Activated T-cell treated with anti-CD3 and anti-CD28 coated beads, Interleukin-2, amount 50 U/mL, for 4 hours (primary cell): ENCODE measurements around the gene EDARADD. TPM values are rescaled to one million over a fixed set of nuclear protein-coding genes. Genes with fewer than 3 reads are reported as not detected.
A peak's percentile ranks its signal among the peaks of the same experiment; 100 is the strongest.

Source experiments
- ATAC-seq, 2 donors: fragments of 200-7000 bp; cut with Tn5 transposase; one replicate each; pipeline ENCODE4 v1.10.0; 2021
- DNase-seq: peaks from one replicate; pipeline ENCODE4 v3.0.0-alpha.2; 2020
- H3K27me3 Mint-ChIP-seq: one replicate; pipeline ENCODE4 v1.8.0; 2021; ENCODE audit warnings: low read depth, mixed read lengths
- H3K36me3 Mint-ChIP-seq: one replicate; pipeline ENCODE4 v1.8.0; 2022; ENCODE audit warnings: mixed read lengths; ENCODE audit not compliant: insufficient read depth
- H3K4me1 Mint-ChIP-seq: one replicate; pipeline ENCODE4 v1.8.0; 2021; ENCODE audit warnings: low read depth, mixed read lengths
- H3K4me3 Mint-ChIP-seq: one replicate; pipeline ENCODE4 v1.8.0; 2021; ENCODE audit warnings: mild to moderate bottlenecking, moderate library complexity, mixed read lengths
- H3K9me3 Mint-ChIP-seq: one replicate; pipeline ENCODE4 v1.8.0; 2021; ENCODE audit warnings: mixed read lengths
- total RNA-seq, 3 donors: library from RNA; stranded (reverse); gene quantifications; one replicate each; pipeline ENCODE4 v1.2.1, GENCODE V29; 2021

Gene EDARADD
- total RNA-seq, 3 donors from 2014 or later, result 8.2 to 12.4 (median 10.8) TPM

DNA sequence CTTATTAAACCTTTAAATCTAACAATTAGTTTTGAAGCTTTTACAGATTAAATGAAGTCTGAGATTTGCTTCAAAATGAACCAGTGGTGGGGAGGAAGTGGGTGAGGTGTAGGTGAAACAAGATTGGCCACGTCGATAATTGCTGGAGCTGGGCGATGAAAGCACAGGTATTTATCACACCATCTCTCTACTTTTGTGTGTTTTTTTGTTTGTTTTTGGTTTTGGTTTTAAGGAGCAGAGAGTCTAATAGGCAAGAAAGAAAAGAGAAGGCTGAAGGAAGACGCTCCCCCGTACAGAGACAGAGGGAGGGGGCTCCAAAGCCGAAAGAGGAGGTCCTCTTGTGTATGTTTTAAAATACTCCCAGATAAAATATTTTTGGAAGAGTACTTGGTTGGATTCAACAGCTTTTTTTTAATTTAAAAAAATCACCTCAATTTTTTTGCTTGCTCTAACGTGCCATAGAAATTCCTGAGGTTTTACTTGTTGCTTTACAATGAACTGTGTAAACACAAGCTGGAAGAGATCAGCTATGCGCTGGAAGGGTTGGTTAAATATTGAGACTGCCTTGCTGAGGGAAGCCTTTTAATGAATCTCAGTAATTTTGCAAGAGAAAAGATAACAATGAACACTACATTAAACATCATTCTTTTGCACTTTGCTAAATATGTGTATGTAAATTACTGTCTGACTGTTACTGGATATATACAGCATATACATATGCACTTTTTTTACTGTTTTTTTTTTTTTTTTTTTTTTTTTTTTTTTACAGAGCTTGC, 123.0 kb downstream of the EDARADD start:
- peak overlapping the region; percentile 69 for H3K4me3 Mint-ChIP-seq
- no peak for DNase-seq

DNA sequence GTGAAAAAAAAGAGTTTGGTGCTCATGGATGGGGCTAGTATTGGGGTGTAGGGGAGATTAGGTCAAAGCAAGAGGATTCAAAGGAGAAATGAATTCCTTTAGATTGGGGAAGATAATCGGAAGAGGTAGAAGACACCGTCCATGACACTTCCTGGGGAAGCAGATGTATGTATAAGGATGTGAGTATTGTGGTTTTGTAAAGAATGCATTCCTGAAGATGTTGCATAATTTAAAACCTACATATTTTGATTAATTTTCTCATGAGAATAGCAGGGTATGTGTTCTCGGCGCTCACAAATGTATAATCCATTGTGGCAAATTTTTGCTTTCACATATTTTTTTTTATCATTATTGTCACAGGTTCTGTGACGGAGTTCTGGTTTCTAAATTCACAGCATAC, 124.2 kb downstream of the EDARADD start:
- no peak for DNase-seq
- H3K27me3 Mint-ChIP-seq, result no peaks in the 10 kb centered on the region

More for the DNA sequence above, 123.0 kb downstream of the EDARADD start:
- peak; percentile 73 to 76 for ATAC-seq
- Mint-ChIP-seq H3K9me3 (no peaks in the 10 kb centered on the region), H3K36me3 (no peaks in the 10 kb centered on the region), H3K4me1 (peaks cover 29% of the 10 kb centered on the region), H3K27me3 (no peaks in the 10 kb centered on the region)

DNA sequence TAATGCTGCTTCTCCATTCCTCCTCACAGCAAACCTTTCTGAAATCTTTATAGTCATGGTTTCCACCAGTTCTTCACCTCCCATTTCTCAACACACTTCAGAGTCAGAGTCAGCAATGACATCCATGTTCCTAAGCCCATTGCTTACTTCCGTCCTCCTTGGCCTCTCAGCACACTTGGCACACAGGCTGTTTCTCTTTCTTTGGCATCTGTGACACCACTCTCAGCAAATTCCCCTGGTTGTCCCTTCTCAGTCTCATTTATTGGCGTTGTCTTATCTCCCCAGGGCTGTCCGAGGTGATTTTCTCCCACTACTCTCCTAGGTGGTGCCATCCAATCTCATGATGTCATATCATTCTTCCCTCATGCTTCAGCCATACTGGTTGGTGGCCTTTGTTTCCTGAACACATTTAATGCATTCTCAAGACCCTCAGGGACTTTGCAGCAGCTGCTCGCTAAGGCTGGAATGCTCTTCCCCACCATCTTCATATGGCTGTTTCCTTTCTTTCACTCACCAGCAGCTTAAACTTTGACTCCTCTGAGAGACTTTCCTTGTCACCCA, 126.4 kb downstream of the EDARADD start:
- H3K4me3 Mint-ChIP-seq, result no peak overlapping the region
- DNase-seq (no peak), ATAC-seq (no peak)
- peaks cover 38% of the 10 kb centered on the region for H3K4me1 Mint-ChIP-seq
- H3K36me3 Mint-ChIP-seq, result no peaks in the 10 kb centered on the region
- no peaks in the 10 kb centered on the region for H3K27me3 Mint-ChIP-seq
- no peaks in the 10 kb centered on the region for H3K9me3 Mint-ChIP-seq

More for the DNA sequence above, 124.2 kb downstream of the EDARADD start:
- Mint-ChIP-seq H3K36me3 (no peaks in the 10 kb centered on the region), H3K4me3 (no peak overlapping the region), H3K4me1 (peaks cover 32% of the 10 kb centered on the region), H3K9me3 (no peaks in the 10 kb centered on the region)
- ATAC-seq, result no peak

DNA sequence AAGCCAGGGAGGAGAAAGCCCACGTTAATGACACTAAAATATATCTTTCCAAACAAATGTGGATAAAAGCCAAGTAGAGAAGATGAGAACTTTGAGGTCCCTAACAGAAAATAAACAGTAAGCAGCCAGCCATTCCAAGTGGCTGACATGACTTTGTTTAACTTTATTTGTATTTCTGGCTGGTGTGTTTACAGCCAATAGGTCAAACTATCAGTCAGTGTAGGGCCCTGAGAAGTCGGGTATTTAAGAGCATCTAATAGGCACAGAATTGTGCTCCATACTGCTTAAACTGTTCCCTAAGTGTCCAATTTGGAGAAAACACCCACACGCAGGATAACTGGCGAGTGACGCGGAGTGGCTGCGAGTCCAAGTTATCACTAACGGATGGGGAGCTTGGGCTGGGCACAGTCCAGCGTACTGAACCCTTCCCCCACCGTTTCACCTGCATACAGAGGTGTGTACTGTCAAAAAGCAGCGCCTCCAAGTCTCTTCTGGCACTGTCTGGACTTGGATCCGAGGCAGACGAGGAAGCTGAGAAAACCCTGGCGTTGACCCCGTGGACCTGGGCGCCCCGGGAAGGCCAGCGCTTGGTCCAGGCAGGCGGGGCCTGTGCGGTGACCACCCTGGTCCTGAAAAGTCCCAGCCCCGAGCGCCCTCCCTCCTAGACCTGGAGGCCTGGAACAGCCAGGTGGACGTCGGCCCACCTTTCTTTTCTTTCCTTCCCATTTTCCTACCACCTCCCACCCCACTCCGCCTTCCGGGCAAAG, 129.0 kb downstream of the EDARADD start:
- H3K27me3 Mint-ChIP-seq, result no peaks in the 10 kb centered on the region
- DNase-seq (no peak), ATAC-seq (no peak)
- peaks cover 27% of the 10 kb centered on the region for H3K4me1 Mint-ChIP-seq
- peaks cover 13% of the 10 kb centered on the region for H3K36me3 Mint-ChIP-seq
- H3K4me3 Mint-ChIP-seq, result peak overlapping the region; percentile 96
- H3K9me3 Mint-ChIP-seq, result no peaks in the 10 kb centered on the region

DNA sequence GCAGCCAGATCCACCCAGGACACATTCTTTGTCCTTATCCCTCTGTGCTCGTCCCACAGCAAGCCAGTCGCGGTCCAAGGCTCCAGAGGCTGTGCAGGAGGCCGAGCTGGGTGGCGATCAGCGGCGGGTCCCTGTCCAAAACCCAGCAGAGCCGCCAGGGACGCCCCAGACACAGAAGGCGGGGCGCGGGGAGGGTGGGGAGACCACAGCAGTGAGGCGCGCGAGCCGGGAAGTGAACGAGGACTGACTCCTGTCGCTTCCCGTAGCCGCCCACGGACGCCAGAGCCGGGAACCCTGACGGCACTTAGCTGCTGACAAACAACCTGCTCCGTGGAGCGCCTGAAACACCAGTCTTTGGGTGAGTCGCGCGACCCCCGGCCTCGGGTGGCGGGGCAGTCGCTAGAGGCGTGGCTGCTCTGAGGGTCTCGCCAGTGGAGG, 129.6 kb downstream of the EDARADD start, which contains the start of gene LGALS8:
LGALS8 (plus strand) TSS at position 279 of the 438 bp plus-strand sequence. CDS start 2,089 bp downstream, outside the sequence.
- Mint-ChIP-seq H3K36me3 (peaks cover 14% of the 10 kb centered on the region), H3K9me3 (no peaks in the 10 kb centered on the region), H3K4me3 (peak within 1 kb of the TSS; percentile 96), H3K27me3 (no peaks in the 10 kb centered on the region), H3K4me1 (peaks cover 24% of the 10 kb centered on the region)
- peak; percentile 79 to 84 for ATAC-seq
- peak; percentile 87 for DNase-seq

DNA sequence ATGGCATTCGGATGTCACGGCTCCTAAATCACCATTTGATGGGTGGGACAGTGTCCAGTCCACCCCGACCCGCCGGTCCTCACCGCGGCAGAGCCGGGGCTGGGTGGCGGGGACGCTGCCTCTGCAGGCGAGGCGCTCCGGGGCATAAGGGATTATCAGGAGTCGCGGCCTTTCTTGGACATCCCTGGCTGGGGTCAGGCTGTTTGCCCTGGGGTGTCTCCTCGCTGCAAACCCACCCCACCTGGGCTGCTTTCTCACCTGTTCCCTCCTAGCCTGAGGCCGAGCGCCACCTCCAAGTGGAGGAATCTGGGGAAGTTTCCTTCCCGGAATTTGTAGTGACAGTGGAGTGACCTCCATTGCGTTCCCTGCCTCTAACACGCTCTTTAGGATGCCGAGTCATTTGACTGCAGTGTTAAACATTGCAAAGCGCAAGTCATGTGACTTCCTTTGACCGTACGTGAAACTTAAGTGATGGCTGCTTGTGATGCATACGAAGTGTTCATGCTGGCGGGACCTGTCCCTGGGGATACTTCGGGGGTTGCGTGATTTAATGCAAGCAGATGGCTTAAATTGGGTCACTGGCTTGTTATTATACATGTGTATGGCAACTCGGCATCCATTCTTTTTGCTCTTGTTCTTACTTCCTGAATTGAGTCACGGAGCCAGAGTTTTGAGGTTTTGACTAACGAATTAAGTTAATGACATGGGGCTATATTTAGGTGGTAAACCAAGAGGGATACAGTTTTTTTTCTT, 130.2 kb downstream of the EDARADD start:
- H3K4me1 Mint-ChIP-seq, result peaks cover 27% of the 10 kb centered on the region
- peak; percentile 26 for DNase-seq
- peak; percentile 89 to 91 for ATAC-seq
- H3K27me3 Mint-ChIP-seq, result no peaks in the 10 kb centered on the region
- H3K4me3 Mint-ChIP-seq, result peak overlapping the region; percentile 96
- H3K9me3 Mint-ChIP-seq, result no peaks in the 10 kb centered on the region
- H3K36me3 Mint-ChIP-seq, result peaks cover 19% of the 10 kb centered on the region

DNA sequence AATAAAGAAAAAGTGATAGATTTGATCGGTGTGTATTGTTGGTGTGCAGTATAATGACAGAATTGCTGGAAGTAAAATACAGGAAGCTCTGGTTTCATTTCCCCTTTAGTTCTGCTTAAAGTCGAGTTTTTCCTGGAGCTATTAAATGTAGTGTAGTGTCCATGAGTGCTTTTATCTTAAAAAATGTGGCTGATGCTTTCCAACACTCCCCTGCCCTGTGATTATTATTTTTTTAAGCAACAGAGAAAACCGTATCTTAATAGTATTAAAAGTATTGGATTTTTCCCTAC, 130.8 kb downstream of the EDARADD start:
- no peak for DNase-seq
- ATAC-seq, result no peak
- Mint-ChIP-seq H3K36me3 (peaks cover 19% of the 10 kb centered on the region), H3K4me3 (peak overlapping the region; percentile 96), H3K27me3 (no peaks in the 10 kb centered on the region), H3K4me1 (peaks cover 27% of the 10 kb centered on the region), H3K9me3 (no peaks in the 10 kb centered on the region)

DNA sequence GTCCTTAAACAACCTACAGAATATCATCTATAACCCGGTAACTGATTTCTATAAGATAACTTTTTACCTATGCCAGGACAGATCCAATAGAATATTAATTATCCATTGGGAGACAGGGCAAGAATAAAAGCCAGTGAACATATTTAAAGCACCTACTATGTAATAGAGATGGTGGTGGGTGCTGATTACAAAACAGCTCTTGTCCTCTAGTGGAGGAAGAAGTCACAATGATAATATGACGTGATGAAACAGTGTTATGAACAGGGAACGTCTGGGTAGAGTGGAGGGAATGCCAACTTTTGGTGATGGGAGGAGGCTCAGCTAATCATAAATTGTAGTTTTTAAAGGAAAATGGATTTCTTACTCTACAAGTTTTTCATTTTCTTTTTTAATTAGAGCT, 132.0 kb downstream of the EDARADD start:
- Mint-ChIP-seq H3K4me3 (peak overlapping the region; percentile 16), H3K9me3 (no peaks in the 10 kb centered on the region), H3K27me3 (no peaks in the 10 kb centered on the region), H3K36me3 (peaks cover 24% of the 10 kb centered on the region), H3K4me1 (peaks cover 39% of the 10 kb centered on the region)
- DNase-seq (no peak), ATAC-seq (no peak)

DNA sequence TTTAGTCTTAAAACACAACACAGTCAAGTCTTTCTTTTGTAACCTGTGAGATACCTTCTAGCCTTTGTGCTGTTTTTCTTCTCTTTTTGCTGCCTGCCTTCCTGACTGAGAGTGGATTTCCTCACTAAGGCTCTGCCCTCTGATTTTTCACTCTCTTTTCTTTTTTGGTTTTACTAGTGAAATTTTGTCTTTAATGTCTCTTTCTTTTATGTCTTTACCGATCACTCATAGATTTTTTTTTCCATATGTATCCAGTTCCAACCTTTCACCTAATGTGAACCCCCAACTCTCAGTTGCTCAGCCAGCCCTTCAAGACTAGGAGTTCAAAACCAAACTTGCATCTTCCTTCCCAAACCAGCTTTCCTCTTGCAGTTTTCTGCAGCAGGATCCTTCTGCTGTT, 136.2 kb downstream of the EDARADD start:
- Mint-ChIP-seq H3K4me1 (peaks cover 59% of the 10 kb centered on the region), H3K4me3 (no peak overlapping the region), H3K36me3 (peaks cover 41% of the 10 kb centered on the region), H3K27me3 (no peaks in the 10 kb centered on the region), H3K9me3 (no peaks in the 10 kb centered on the region)
- DNase-seq (no peak), ATAC-seq (no peak)

DNA sequence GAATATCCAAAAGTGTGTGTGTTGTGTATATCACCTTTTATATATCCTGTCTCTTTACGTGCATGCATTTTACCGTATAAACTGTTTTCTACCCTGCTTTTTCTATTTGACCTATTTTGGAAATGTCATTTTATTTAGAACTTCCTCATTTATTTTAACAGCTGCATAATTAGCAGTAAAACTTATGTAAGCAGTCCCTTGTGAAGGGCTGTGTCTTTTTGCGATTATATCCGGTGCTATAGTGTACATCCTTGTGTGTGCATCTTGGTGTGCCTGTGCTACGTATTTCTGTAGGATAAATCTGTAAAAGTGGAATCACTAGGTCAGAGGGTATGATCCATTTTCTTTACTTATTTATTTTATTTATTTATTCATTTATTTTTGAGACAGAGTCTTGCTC, 136.9 kb downstream of the EDARADD start:
- no peaks in the 10 kb centered on the region for H3K27me3 Mint-ChIP-seq
- peaks cover 45% of the 10 kb centered on the region for H3K36me3 Mint-ChIP-seq
- H3K4me3 Mint-ChIP-seq, result no peak overlapping the region
- no peaks in the 10 kb centered on the region for H3K9me3 Mint-ChIP-seq
- ATAC-seq, result no peak
- H3K4me1 Mint-ChIP-seq, result peaks cover 63% of the 10 kb centered on the region
- DNase-seq, result no peak

DNA sequence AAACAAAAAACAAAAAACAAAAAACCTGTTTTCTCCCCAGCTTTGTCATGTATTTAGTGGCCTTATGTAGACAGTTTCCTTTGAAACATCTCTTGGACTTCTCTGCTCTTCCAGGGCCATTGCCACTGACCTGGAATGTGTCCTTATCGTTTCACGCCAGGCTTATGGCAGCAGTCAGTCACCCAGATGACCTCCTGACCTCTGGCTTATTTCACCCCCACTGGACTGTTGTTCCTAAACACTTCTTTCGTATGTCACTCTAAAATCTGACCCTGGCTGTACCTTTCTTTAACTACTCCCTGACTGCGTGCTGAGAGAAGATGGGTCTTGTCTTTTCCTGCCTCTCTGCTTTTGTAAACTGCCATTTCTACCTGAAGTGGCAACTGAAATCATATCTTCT, 138.8 kb downstream of the EDARADD start:
- peaks cover 43% of the 10 kb centered on the region for H3K36me3 Mint-ChIP-seq
- peak overlapping the region; percentile 14 for H3K4me3 Mint-ChIP-seq
- H3K27me3 Mint-ChIP-seq, result no peaks in the 10 kb centered on the region
- ATAC-seq (no peak), DNase-seq (no peak)
- H3K4me1 Mint-ChIP-seq, result peaks cover 58% of the 10 kb centered on the region
- H3K9me3 Mint-ChIP-seq, result no peaks in the 10 kb centered on the region

DNA sequence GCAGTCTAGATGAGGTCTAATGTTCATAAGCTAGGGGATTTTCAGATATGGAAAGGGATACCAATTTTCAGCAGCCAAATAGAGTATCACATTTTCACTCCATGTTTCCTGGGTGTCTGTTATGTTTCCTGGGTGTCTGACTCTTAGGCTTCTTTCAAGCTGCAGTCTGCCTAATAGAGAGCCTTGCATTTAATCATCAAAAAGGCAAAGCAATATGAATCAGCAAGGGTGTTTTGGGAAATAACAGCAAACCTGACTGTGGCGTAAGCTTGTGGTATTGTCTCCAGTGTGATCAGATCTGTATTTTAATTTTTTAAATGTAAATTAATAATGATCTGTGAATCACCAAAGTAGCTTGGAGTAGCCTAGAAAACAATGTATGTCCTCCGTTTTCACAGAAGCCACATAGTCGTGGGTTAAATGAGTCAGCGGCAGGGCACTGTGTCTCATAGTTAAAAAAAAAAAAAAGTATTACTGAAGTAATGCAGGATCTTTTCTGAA, 140.1 kb downstream of the EDARADD start:
- Mint-ChIP-seq H3K36me3 (peaks cover 45% of the 10 kb centered on the region), H3K4me3 (peak overlapping the region; percentile 50), H3K27me3 (no peaks in the 10 kb centered on the region), H3K9me3 (no peaks in the 10 kb centered on the region), H3K4me1 (peaks cover 53% of the 10 kb centered on the region)
- ATAC-seq, result peak; percentile 84 to 87
- DNase-seq, result peak; percentile 36
